ENCODE data around the gene TARS3.
"Not testable (repeated sequence)": the region's sequence is repeated elsewhere in the genome, so short reads cannot be mapped to it uniquely, and the experiment has no call there.

The TARS3 gene

GRCh38 chr15:101723874-101724674 is at the start of gene TARS3:
Gene TARS3, minus strand, starts transcription at chr15:101724473. Its CDS starts 86 bp downstream, at chr15:101724387.
- peak; percentile 94 for DNase-seq (ENCODE audit: low read depth)

GRCh38 chr15:101773496-101774100 is 49.3 kb upstream of the TARS3 start:
- no peak for DNase-seq (ENCODE audit: low read depth)

- no peak for DNase-seq (ENCODE audit: low read depth)
These were observed 48.6 kb upstream of the TARS3 start for GRCh38 chr15:101772921-101773320.

- not testable (repeated sequence) for DNase-seq (ENCODE audit: low read depth)
These were observed 42.9 kb upstream of the TARS3 start for GRCh38 chr15:101767083-101767640.

- no peak for DNase-seq (ENCODE audit: low read depth)
These were observed 41.6 kb upstream of the TARS3 start for GRCh38 chr15:101765772-101766456.

GRCh38 chr15:101765340-101765671 is 41.0 kb upstream of the TARS3 start:
- DNase-seq (ENCODE audit: low read depth): not testable (repeated sequence)

- DNase-seq (ENCODE audit: low read depth): not testable (repeated sequence)
These were observed 40.5 kb upstream of the TARS3 start for GRCh38 chr15:101764669-101765339.

GRCh38 chr15:101746716-101747082 is 22.4 kb upstream of the TARS3 start:
- DNase-seq (ENCODE audit: low read depth): not testable (repeated sequence)

- not testable (repeated sequence) for DNase-seq (ENCODE audit: low read depth)
These were observed 10.6 kb upstream of the TARS3 start for GRCh38 chr15:101734837-101735236.

- DNase-seq (ENCODE audit: low read depth): no peak
These were observed 9.3 kb upstream of the TARS3 start for GRCh38 chr15:101733545-101733944.

- no peak for DNase-seq (ENCODE audit: low read depth)
These were observed 8.5 kb upstream of the TARS3 start for GRCh38 chr15:101732772-101733171.

GRCh38 chr15:101731746-101732145 is 7.5 kb upstream of the TARS3 start:
- DNase-seq (ENCODE audit: low read depth): no peak

GRCh38 chr15:101727186-101727585 is 2.9 kb upstream of the TARS3 start:
- no peak for DNase-seq (ENCODE audit: low read depth)

GRCh38 chr15:101725073-101725472 is 800 bp upstream of the TARS3 start:
- DNase-seq (ENCODE audit: low read depth): no peak

- no peak for DNase-seq (ENCODE audit: low read depth)
These were observed 367 bp upstream of the TARS3 start for GRCh38 chr15:101724675-101725005.

- DNase-seq (ENCODE audit: low read depth): no peak
These were observed 951 bp downstream of the TARS3 start for GRCh38 chr15:101723171-101723873.

GRCh38 chr15:101718896-101719295 is 5.4 kb downstream of the TARS3 start:
- DNase-seq (ENCODE audit: low read depth): no peak

- DNase-seq (ENCODE audit: low read depth): no peak
These were observed 12.2 kb downstream of the TARS3 start for GRCh38 chr15:101712078-101712477.

- DNase-seq (ENCODE audit: low read depth): no peak
These were observed 13.5 kb downstream of the TARS3 start for GRCh38 chr15:101710806-101711205.

GRCh38 chr15:101709466-101709865 is 14.8 kb downstream of the TARS3 start:
- DNase-seq (ENCODE audit: low read depth): no peak

- no peak for DNase-seq (ENCODE audit: low read depth)
These were observed 16.3 kb downstream of the TARS3 start for GRCh38 chr15:101707983-101708382.

GRCh38 chr15:101702077-101702476 is 22.2 kb downstream of the TARS3 start:
- no peak for DNase-seq (ENCODE audit: low read depth)
